ENCODE results near the gene SDE2. TPM values are rescaled to one million over a fixed set of nuclear protein-coding genes. Genes with fewer than 3 reads are reported as not detected.

SDE2 gene
- total RNA-seq, 1 donor from 2014 or later: 15.0 TPM

DNA sequence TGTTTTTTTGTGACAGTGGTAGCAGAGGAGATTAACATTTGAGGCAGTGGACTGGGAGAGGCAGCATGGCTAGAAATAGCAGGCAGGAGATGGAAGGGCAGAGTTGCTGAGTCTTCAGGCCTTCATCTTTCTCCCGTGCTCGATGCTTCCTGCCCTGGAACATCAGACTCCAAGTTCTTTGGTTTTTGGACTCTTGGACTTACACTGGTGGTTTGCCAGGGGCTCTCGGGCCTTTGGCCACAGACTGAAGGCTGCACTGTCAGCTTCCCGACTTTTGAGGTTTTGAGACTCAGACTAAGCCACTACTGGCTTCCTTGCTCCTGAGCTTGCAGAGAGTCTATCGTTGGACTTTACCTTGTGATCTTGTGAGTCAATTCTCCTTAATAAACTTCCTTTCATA lies 33.9 kb downstream of the SDE2 start:
- Mint-ChIP-seq H3K9me3 (ENCODE audit: low read depth) (no peaks in the 10 kb centered on the region), H3K36me3 (ENCODE audit: insufficient read depth) (no peaks in the 10 kb centered on the region), H3K27ac (no peak overlapping the region), H3K27me3 (peaks cover 20% of the 10 kb centered on the region), H3K4me3 (ENCODE audit: low read depth) (no peak overlapping the region), H3K4me1 (ENCODE audit: low read depth) (peaks cover 4% of the 10 kb centered on the region)
- no peak for DNase-seq (ENCODE audit: low spot score, unreplicated experiment)
- TF ChIP-seq, protein P1, sequence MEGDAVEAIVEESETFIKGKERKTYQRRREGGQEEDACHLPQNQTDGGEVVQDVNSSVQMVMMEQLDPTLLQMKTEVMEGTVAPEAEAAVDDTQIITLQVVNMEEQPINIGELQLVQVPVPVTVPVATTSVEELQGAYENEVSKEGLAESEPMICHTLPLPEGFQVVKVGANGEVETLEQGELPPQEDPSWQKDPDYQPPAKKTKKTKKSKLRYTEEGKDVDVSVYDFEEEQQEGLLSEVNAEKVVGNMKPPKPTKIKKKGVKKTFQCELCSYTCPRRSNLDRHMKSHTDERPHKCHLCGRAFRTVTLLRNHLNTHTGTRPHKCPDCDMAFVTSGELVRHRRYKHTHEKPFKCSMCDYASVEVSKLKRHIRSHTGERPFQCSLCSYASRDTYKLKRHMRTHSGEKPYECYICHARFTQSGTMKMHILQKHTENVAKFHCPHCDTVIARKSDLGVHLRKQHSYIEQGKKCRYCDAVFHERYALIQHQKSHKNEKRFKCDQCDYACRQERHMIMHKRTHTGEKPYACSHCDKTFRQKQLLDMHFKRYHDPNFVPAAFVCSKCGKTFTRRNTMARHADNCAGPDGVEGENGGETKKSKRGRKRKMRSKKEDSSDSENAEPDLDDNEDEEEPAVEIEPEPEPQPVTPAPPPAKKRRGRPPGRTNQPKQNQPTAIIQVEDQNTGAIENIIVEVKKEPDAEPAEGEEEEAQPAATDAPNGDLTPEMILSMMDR (IDR thresholded peaks at IDR 0.05; ENCODE audit: unreplicated experiment): no peak

DNA sequence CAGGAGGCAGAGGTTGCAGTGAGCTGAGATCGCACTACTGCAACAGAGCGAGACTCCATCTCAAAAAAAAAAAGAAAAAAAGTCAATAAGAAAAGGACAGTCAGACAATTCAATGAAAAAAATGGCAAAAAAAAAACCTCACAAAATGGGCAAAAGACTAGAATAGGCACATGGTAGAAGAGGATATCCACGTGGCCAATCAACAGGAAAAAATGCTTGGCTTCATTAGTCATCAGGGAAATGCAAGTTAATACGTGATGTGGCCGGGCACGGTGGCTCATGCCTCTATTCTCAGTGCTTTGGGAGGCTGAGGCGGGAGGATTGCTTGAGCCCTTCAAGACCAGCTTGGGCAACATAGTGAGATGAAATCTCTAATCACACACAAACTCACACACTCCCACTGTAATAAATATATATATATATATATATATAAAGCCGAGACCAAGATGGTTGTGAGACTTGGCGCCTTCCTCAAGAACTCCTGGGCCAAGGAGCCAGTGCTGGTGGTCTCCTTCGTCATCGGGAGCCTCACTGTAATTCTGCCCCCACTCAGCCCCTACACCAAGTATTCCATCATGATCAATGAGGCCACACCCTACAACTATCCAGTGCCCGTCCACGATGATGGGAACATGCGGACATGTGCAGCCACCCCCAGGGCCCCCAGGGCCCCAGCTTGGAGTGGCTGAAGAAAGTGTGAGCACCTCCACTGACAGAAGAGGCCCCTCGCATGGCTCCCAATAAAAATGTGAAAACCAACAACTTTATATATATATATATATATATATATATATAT lies 35.2 kb downstream of the SDE2 start:
- no peak for DNase-seq (ENCODE audit: low spot score, unreplicated experiment)
- peaks cover 20% of the 10 kb centered on the region for H3K27me3 Mint-ChIP-seq
- H3K27ac Mint-ChIP-seq: no peak overlapping the region
- H3K4me1 Mint-ChIP-seq (ENCODE audit: low read depth): peaks cover 3% of the 10 kb centered on the region
- H3K9me3 Mint-ChIP-seq (ENCODE audit: low read depth): no peaks in the 10 kb centered on the region
- no peaks in the 10 kb centered on the region for H3K36me3 Mint-ChIP-seq (ENCODE audit: insufficient read depth)
- TF ChIP-seq, protein P1 (IDR thresholded peaks at IDR 0.05; ENCODE audit: unreplicated experiment): no peak
- H3K4me3 Mint-ChIP-seq (ENCODE audit: low read depth): no peak overlapping the region

DNA sequence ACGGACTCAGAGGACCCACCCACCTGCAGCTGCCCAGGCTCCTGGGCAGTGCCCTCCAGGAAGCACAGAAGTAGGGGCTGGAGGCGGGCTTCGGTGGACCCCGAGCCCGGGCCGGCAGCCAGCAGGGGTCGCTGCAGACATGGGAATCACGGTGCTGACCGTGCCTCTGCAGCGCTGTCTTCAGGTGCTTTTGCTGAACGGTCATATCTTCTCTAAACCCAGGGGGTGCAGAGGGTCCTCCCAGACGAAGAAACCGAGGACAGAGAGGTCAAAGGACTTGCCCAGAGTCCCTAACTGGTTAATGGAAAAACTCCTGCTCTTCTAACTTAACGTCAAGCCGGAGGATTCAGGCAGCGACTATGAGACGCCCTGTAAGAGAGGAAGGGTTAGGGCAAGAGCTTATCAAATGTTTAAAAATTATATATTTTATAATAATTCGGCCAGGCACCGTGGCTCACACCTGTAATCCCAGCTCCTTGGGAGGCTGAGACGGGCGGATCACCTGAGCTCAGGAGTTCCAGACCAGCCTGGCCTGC lies 36.6 kb downstream of the SDE2 start:
- no peaks in the 10 kb centered on the region for H3K36me3 Mint-ChIP-seq (ENCODE audit: insufficient read depth)
- peak; percentile 56 for DNase-seq (ENCODE audit: low spot score, unreplicated experiment)
- no peaks in the 10 kb centered on the region for H3K4me1 Mint-ChIP-seq (ENCODE audit: low read depth)
- no peak overlapping the region for H3K4me3 Mint-ChIP-seq (ENCODE audit: low read depth)
- peaks cover 20% of the 10 kb centered on the region for H3K27me3 Mint-ChIP-seq
- H3K27ac Mint-ChIP-seq: no peak overlapping the region
- TF ChIP-seq, protein P1 (IDR thresholded peaks at IDR 0.05; ENCODE audit: unreplicated experiment): peak; percentile 80
- H3K9me3 Mint-ChIP-seq (ENCODE audit: low read depth): no peaks in the 10 kb centered on the region

DNA sequence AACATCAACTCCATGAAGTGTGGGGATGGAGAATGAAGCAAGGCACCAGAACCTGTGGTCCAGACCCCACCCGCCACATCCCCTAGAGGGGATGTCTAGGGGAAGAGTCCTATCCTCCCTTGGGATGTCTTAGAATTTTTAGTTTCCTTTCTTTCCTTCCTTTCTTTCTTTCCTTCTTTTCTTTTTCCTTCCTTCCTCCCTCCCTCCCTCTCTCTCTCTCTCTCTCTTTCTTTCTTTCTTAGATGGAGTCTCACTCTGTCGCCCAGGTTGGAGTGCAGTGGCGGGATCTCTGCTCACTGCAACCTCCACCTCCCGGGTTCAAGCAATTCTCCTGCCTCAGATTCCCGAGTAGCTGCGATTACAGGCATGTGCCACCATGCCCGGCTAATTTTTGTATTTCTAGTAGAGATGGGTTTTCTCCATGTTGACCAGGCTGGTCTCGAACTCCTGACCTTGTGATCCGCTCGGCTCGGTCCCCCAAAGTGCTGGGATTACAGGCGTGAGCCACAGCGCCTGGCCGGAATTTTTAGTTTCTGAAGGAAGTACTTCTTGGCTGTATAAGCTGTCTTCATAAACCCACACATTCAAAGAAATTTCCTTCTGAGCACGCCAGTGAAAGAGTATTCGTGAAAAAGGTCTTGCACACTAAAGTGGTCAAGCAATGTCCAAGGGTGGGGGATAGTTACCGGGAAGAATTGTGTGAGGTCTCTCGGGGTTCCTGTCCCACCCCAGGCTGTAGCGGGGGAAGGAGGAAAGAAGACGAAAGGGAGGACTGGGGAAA lies 37.3 kb downstream of the SDE2 start:
- Mint-ChIP-seq H3K36me3 (ENCODE audit: insufficient read depth) (no peaks in the 10 kb centered on the region), H3K4me3 (ENCODE audit: low read depth) (no peak overlapping the region), H3K27ac (no peak overlapping the region), H3K27me3 (peaks cover 22% of the 10 kb centered on the region), H3K4me1 (ENCODE audit: low read depth) (no peaks in the 10 kb centered on the region), H3K9me3 (ENCODE audit: low read depth) (no peaks in the 10 kb centered on the region)
- TF ChIP-seq, protein P1 (IDR thresholded peaks at IDR 0.05; ENCODE audit: unreplicated experiment): no peak
- no peak for DNase-seq (ENCODE audit: low spot score, unreplicated experiment)

DNA sequence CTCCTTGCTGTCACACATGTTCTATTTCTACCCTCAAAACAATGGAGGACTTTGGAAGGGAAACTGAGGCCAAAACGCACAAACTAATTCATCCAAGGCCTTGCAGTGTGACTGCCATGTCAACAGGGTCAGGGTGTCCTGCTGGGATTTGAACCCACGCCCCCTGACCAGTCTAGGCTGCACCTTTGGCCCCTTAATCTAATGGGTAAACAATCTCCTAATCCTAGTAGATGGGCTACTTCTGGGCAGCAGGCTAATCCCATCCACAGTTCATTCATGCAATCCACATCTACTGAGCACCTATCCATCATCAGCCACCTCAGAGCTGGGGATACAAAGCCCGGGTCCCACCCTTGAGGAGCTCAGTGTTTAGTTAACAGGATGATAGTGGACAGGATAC lies 41.1 kb downstream of the SDE2 start:
- no peaks in the 10 kb centered on the region for H3K4me1 Mint-ChIP-seq (ENCODE audit: low read depth)
- H3K36me3 Mint-ChIP-seq (ENCODE audit: insufficient read depth): no peaks in the 10 kb centered on the region
- no peak overlapping the region for H3K4me3 Mint-ChIP-seq (ENCODE audit: low read depth)
- TF ChIP-seq, protein P1 (IDR thresholded peaks at IDR 0.05; ENCODE audit: unreplicated experiment): no peak
- H3K27ac Mint-ChIP-seq: no peak overlapping the region
- H3K27me3 Mint-ChIP-seq: peaks cover 35% of the 10 kb centered on the region
- DNase-seq (ENCODE audit: low spot score, unreplicated experiment): no peak
- H3K9me3 Mint-ChIP-seq (ENCODE audit: low read depth): no peaks in the 10 kb centered on the region

Data from progenitor cell of endocrine pancreas (in vitro differentiated cells).